ENCODE data around the gene EYS.

The EYS gene

GRCh38 chr6:64717281-64717680 is 989.7 kb downstream of the EYS start:
- no peak for ATAC-seq
- no peak for TF ChIP-seq ZNF70 (CRISPR knock-in tag; IDR thresholded peaks at IDR 0.05)
- no peak for TF ChIP-seq GLIS3 (CRISPR knock-in tag; IDR thresholded peaks at IDR 0.05)
- TF ChIP-seq, protein P1, sequence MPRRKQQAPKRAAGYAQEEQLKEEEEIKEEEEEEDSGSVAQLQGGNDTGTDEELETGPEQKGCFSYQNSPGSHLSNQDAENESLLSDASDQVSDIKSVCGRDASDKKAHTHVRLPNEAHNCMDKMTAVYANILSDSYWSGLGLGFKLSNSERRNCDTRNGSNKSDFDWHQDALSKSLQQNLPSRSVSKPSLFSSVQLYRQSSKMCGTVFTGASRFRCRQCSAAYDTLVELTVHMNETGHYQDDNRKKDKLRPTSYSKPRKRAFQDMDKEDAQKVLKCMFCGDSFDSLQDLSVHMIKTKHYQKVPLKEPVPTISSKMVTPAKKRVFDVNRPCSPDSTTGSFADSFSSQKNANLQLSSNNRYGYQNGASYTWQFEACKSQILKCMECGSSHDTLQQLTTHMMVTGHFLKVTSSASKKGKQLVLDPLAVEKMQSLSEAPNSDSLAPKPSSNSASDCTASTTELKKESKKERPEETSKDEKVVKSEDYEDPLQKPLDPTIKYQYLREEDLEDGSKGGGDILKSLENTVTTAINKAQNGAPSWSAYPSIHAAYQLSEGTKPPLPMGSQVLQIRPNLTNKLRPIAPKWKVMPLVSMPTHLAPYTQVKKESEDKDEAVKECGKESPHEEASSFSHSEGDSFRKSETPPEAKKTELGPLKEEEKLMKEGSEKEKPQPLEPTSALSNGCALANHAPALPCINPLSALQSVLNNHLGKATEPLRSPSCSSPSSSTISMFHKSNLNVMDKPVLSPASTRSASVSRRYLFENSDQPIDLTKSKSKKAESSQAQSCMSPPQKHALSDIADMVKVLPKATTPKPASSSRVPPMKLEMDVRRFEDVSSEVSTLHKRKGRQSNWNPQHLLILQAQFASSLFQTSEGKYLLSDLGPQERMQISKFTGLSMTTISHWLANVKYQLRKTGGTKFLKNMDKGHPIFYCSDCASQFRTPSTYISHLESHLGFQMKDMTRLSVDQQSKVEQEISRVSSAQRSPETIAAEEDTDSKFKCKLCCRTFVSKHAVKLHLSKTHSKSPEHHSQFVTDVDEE (CRISPR knock-in tag; IDR thresholded peaks at IDR 0.05): no peak
- no peak for TF ChIP-seq ISL1 (CRISPR knock-in tag; IDR thresholded peaks at IDR 0.05)
- no peak for TF ChIP-seq ZFP3 (CRISPR knock-in tag; IDR thresholded peaks at IDR 0.05)
- TF ChIP-seq PPARA (CRISPR knock-in tag; IDR thresholded peaks at IDR 0.05; ENCODE audit: borderline replicate concordance): no peak
- no peak for TF ChIP-seq ZFP30 (CRISPR knock-in tag; IDR thresholded peaks at IDR 0.05)
- TF ChIP-seq CSDC2 (CRISPR knock-in tag; IDR thresholded peaks at IDR 0.05): no peak
- no peak for TF ChIP-seq TCF4 (CRISPR knock-in tag; IDR thresholded peaks at IDR 0.05; ENCODE audit: borderline replicate concordance)
- TF ChIP-seq OSR1 (CRISPR knock-in tag; IDR thresholded peaks at IDR 0.05): no peak
- TF ChIP-seq TOX (CRISPR knock-in tag; IDR thresholded peaks at IDR 0.05; ENCODE audit: borderline replicate concordance): no peak
- no peak for TF ChIP-seq SNAI2 (CRISPR knock-in tag; IDR thresholded peaks at IDR 0.05)
- TF ChIP-seq PATZ1 (CRISPR knock-in tag; IDR thresholded peaks at IDR 0.05; ENCODE audit: borderline replicate concordance): no peak
- TF ChIP-seq, protein P2, sequence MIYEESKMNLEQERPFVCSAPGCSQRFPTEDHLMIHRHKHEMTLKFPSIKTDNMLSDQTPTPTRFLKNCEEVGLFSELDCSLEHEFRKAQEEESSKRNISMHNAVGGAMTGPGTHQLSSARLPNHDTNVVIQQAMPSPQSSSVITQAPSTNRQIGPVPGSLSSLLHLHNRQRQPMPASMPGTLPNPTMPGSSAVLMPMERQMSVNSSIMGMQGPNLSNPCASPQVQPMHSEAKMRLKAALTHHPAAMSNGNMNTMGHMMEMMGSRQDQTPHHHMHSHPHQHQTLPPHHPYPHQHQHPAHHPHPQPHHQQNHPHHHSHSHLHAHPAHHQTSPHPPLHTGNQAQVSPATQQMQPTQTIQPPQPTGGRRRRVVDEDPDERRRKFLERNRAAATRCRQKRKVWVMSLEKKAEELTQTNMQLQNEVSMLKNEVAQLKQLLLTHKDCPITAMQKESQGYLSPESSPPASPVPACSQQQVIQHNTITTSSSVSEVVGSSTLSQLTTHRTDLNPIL (CRISPR knock-in tag; IDR thresholded peaks at IDR 0.05; ENCODE audit: low read depth): no peak
- TF ChIP-seq BACH2 (CRISPR knock-in tag; IDR thresholded peaks at IDR 0.05; ENCODE audit: borderline replicate concordance): no peak
- no peak for TF ChIP-seq ZNF8 (CRISPR knock-in tag; IDR thresholded peaks at IDR 0.05)

GRCh38 chr6:64715624-64716023 is 991.4 kb downstream of the EYS start:
- no peak for ATAC-seq
- no peak for TF ChIP-seq ISL1 (CRISPR knock-in tag; IDR thresholded peaks at IDR 0.05)
- no peak for TF ChIP-seq ZNF8 (CRISPR knock-in tag; IDR thresholded peaks at IDR 0.05)
- TF ChIP-seq GLIS3 (CRISPR knock-in tag; IDR thresholded peaks at IDR 0.05): no peak
- TF ChIP-seq, protein P3, sequence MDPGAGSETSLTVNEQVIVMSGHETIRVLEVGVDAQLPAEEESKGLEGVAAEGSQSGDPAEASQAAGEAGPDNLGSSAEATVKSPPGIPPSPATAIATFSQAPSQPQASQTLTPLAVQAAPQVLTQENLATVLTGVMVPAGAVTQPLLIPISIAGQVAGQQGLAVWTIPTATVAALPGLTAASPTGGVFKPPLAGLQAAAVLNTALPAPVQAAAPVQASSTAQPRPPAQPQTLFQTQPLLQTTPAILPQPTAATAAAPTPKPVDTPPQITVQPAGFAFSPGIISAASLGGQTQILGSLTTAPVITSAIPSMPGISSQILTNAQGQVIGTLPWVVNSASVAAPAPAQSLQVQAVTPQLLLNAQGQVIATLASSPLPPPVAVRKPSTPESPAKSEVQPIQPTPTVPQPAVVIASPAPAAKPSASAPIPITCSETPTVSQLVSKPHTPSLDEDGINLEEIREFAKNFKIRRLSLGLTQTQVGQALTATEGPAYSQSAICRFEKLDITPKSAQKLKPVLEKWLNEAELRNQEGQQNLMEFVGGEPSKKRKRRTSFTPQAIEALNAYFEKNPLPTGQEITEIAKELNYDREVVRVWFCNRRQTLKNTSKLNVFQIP (CRISPR knock-in tag; IDR thresholded peaks at IDR 0.05; ENCODE audit: borderline replicate concordance, low read depth): no peak
- TF ChIP-seq, protein P1 (CRISPR knock-in tag; IDR thresholded peaks at IDR 0.05): no peak
- TF ChIP-seq TOX (CRISPR knock-in tag; IDR thresholded peaks at IDR 0.05; ENCODE audit: borderline replicate concordance): no peak
- TF ChIP-seq ESRRG (CRISPR knock-in tag; IDR thresholded peaks at IDR 0.05): no peak
- no peak for TF ChIP-seq ZNF70 (CRISPR knock-in tag; IDR thresholded peaks at IDR 0.05)
- TF ChIP-seq BACH2 (CRISPR knock-in tag; IDR thresholded peaks at IDR 0.05; ENCODE audit: borderline replicate concordance): no peak
- no peak for TF ChIP-seq TCF4 (CRISPR knock-in tag; IDR thresholded peaks at IDR 0.05; ENCODE audit: borderline replicate concordance)
- TF ChIP-seq CSDC2 (CRISPR knock-in tag; IDR thresholded peaks at IDR 0.05): no peak

- ATAC-seq: no peak
- TF ChIP-seq GLIS3 (CRISPR knock-in tag; IDR thresholded peaks at IDR 0.05) (no peak), ISL1 (CRISPR knock-in tag; IDR thresholded peaks at IDR 0.05) (peak; percentile 82)
- TF ChIP-seq, protein P2 (CRISPR knock-in tag; IDR thresholded peaks at IDR 0.05; ENCODE audit: low read depth): peak; percentile 56; the same call in 1 of the 2 replicates
These were observed 993.0 kb downstream of the EYS start for GRCh38 chr6:64714073-64714472.

Measured in SK-N-SH treated with all-trans-retinoic acid at 6 μM for 48 hours (cell line).